SK-N-SH (cell line): ENCODE data around the gene DSP. TPM values are rescaled to one million over a fixed set of nuclear protein-coding genes. Genes with fewer than 3 reads are reported as not detected.

ENCODE experiments used
- CTCF ChIA-PET: fragments of 300-600, 350-600 bp; formaldehyde crosslinking; extraction: SDS; loops from one replicate; lab custom pipeline; 2021; lab: Yijun Ruan, JAX
- POLR2A ChIA-PET: fragments of 350-600 bp; sonication (Branson Sonifier 250); formaldehyde crosslinking; extraction: SDS; loops from one replicate; lab custom pipeline; 2020; ENCODE audit warnings: antibody characterized with exemption, inconsistent platforms; lab: Yijun Ruan, JAX
- DNase-seq: peaks from one replicate; pipeline ENCODE4 v3.0.0; 2012
- H2AFZ ChIP-seq: fragments of 200-600 bp; sonication (generic); 2 replicates; pipeline ENCODE4 v1.8.1; 2016; ENCODE audit warnings: antibody characterized with exemption, mild to moderate bottlenecking, low read depth
- H3F3A ChIP-seq: fragments of 200-600 bp; sonication (generic); replicated peaks from 2 replicates; pipeline ENCODE3; 2016; ENCODE audit warnings: antibody characterized with exemption, mild to moderate bottlenecking; ENCODE audit not compliant: insufficient read depth
- H3K27ac ChIP-seq, 2 experiments: fragments of 200-500 bp in 1 of 2; fragments of 200-600 bp in 1 of 2; sonication (Bioruptor generic) in 1 of 2; sonication (generic), shearing (Covaris generic) in 1 of 2; 2 replicates each; pipeline versions ENCODE4 v1.5.1 to v1.6.1; 2014 to 2016; ENCODE audit warnings: low read depth in 2 of 2, inconsistent platforms in 1 of 2, low read length in 1 of 2, mild to moderate bottlenecking in 1 of 2, mixed read lengths in 1 of 2
- H3K27me3 ChIP-seq: fragments of 200-600 bp; sonication (generic), shearing (Covaris generic); 2 replicates; pipeline ENCODE4 v1.6.1; 2016; ENCODE audit warnings: mixed run types; ENCODE audit not compliant: insufficient read depth
- H3K36me3 ChIP-seq, 2 experiments: fragments of 200-500 bp in 1 of 2; fragments of 200-600 bp in 1 of 2; sonication (Bioruptor generic) in 1 of 2; sonication (generic) in 1 of 2; replicated peaks in 1 of 2; 2 replicates each; pipeline versions ENCODE3 to v1.5.1; 2014 to 2016; ENCODE audit warnings: low read length in 1 of 2, mild to moderate bottlenecking in 1 of 2; ENCODE audit not compliant: insufficient read depth in 2 of 2, control insufficient read depth in 1 of 2
- H3K4me1 ChIP-seq, 2 experiments: fragments of 200-500 bp in 1 of 2; fragments of 200-600 bp in 1 of 2; sonication (Bioruptor generic) in 1 of 2; sonication (generic), shearing (Covaris generic) in 1 of 2; 2 replicates each; pipeline versions ENCODE4 v1.5.1 to v1.6.1; 2014 to 2016; ENCODE audit warnings: low read depth in 1 of 2, low read length in 1 of 2, mixed run types in 1 of 2; ENCODE audit not compliant: insufficient read depth in 2 of 2, control insufficient read depth in 1 of 2
- H3K4me2 ChIP-seq: fragments of 200-600 bp; sonication (generic), shearing (Covaris generic); 2 replicates; pipeline ENCODE4 v1.6.1; 2017; ENCODE audit warnings: mixed run types
- H3K4me3 ChIP-seq, 2 experiments: fragments of 200-500 bp in 1 of 2; fragments of 200-600 bp in 1 of 2; sonication (Bioruptor generic) in 1 of 2; sonication (generic), shearing (Covaris generic) in 1 of 2; 2 replicates each; pipeline versions ENCODE4 v1.5.1 to v1.8.1; 2014 to 2016; ENCODE audit warnings: low read depth in 2 of 2, inconsistent platforms in 1 of 2, low read length in 1 of 2, mild to moderate bottlenecking in 1 of 2, mixed read lengths in 1 of 2, moderate library complexity in 1 of 2
- H3K79me2 ChIP-seq: fragments of 200-600 bp; sonication (generic); 2 replicates; pipeline ENCODE4 v1.8.1; 2017; ENCODE audit warnings: mild to moderate bottlenecking; ENCODE audit not compliant: insufficient read depth
- H3K9ac ChIP-seq: fragments of 200-600 bp; sonication (generic); 2 replicates; pipeline ENCODE4 v1.6.1; 2017; ENCODE audit warnings: mixed run types
- H3K9me2 ChIP-seq: fragments of 200-600 bp; sonication (generic); 2 replicates; pipeline ENCODE4 v1.6.1; 2017; ENCODE audit warnings: mixed run types
- H3K9me3 ChIP-seq: fragments of 200-600 bp; sonication (generic); 2 replicates; pipeline ENCODE4 v1.6.1; 2017; ENCODE audit warnings: mixed run types, mild to moderate bottlenecking, moderate library complexity
- H4K20me1 ChIP-seq: fragments of 200-600 bp; sonication (generic); 2 replicates; pipeline ENCODE4 v1.6.1; 2017; ENCODE audit warnings: mild to moderate bottlenecking, mixed run types; ENCODE audit not compliant: insufficient read depth
- CTCF ChIP-seq: fragments of 200-600 bp; sonication (generic); IDR thresholded peaks from 2 replicates; pipeline ENCODE4 v1.6.1; 2017; ENCODE audit warnings: antibody characterized with exemption, mild to moderate bottlenecking, moderate library complexity
- EZH2phosphoT487 ChIP-seq: fragments of 200-600 bp; sonication (generic); IDR thresholded peaks from 2 replicates; pipeline ENCODE4 v1.6.1; 2017; ENCODE audit warnings: low read depth, mixed run types, mild to moderate bottlenecking, antibody characterized with exemption, moderate library complexity, borderline replicate concordance
- FOXM1 ChIP-seq: IDR thresholded peaks from 2 replicates; pipeline ENCODE4 v1.4.0; 2012; ENCODE audit warnings: low read depth, mild to moderate bottlenecking
- GABPA ChIP-seq: IDR thresholded peaks from 2 replicates; pipeline ENCODE4 v1.4.0; 2012; ENCODE audit warnings: low read depth, mild to moderate bottlenecking
- IRF3 ChIP-seq: fragments of 150-350 bp; IDR thresholded peaks from 2 replicates; pipeline ENCODE4 v1.6.1; 2016; ENCODE audit warnings: mild to moderate bottlenecking, low read depth, low read length
- MAX ChIP-seq: IDR thresholded peaks from 2 replicates; pipeline ENCODE4 v1.4.0; 2012; ENCODE audit warnings: low read depth
- MEF2A ChIP-seq: IDR thresholded peaks from 2 replicates; pipeline ENCODE4 v1.4.0; 2012; ENCODE audit warnings: low read depth, borderline replicate concordance
- NFIC ChIP-seq: IDR thresholded peaks from 2 replicates; pipeline ENCODE4 v1.4.0; 2012; ENCODE audit warnings: borderline replicate concordance
- RAD21 ChIP-seq: IDR thresholded peaks from 2 replicates; pipeline ENCODE4 v1.6.1; 2012; ENCODE audit warnings: mild to moderate bottlenecking, low read length
- TEAD4 ChIP-seq: IDR thresholded peaks from 2 replicates; pipeline ENCODE4 v1.4.0; 2012; ENCODE audit warnings: mild to moderate bottlenecking, borderline replicate concordance; ENCODE audit not compliant: insufficient read depth
- USF1 ChIP-seq: IDR thresholded peaks from 2 replicates; pipeline ENCODE4 v1.4.0; 2012; ENCODE audit warnings: low read depth, borderline replicate concordance
- WGBS: methylation state at CpG from one replicate; pipeline ENCODE4 v1.1.6; 2017; ENCODE audit warnings: low lambda C conversion rate; 5-methylcytosine and 5-hydroxymethylcytosine counted together
- polyA plus RNA-seq, 3 experiments: library from polyadenylated mRNA; depleted of rRNA; stranded (reverse); fragments of >200 nt; gene quantifications; 2 replicates each; pipeline ENCODE4 v1.2.3, GENCODE V29; 2012

The DSP gene
- polyA plus RNA-seq, 1 of the 3 experiments (the other 2 are of a cell fraction) = 0.02 TPM

- 42% methylated on average over 2 of the region's 2 CpGs for WGBS
- Histone ChIP-seq H3K9me3 (no peaks in the 10 kb centered on the region), H3K27ac (no peak overlapping the region), H3K9ac (no peak overlapping the region), H3K4me3 (no peak overlapping the region), H3K79me2 (no peaks in the 10 kb centered on the region), H4K20me1 (no peaks in the 10 kb centered on the region), H3K4me1 (no peaks in the 10 kb centered on the region; a peak in 1 of 4 replicates), H3K36me3 (no peaks in the 10 kb centered on the region), H3K9me2 (no peaks in the 10 kb centered on the region), H2AFZ (no peak overlapping the region), H3K27me3 (peaks cover 67% of the 10 kb centered on the region), H3K4me2 (no peak overlapping the region), H3F3A (no peaks in the 10 kb centered on the region)
- CTCF ChIA-PET = interaction anchor here (1.1 to 1.3 kb wide), 2 partner anchors 13 to 284 kb away, joined by 3 to 4 read pairs; no protein-coding TSS in a partner anchor
- no peak for TF ChIP-seq IRF3
- TF ChIP-seq MEF2A = no peak
- TF ChIP-seq NFIC = no peak
- no peak for TF ChIP-seq TEAD4
- TF ChIP-seq CTCF = no peak
- no peak for TF ChIP-seq FOXM1
- TF ChIP-seq USF1 = no peak
- no peak for TF ChIP-seq EZH2phosphoT487
- TF ChIP-seq MAX = no peak
- no peak for TF ChIP-seq RAD21
- POLR2A ChIA-PET = no interaction called here
- DNase-seq = no peak
Measured at GRCh38 chr6:7559651-7560385, 18.3 kb downstream of the DSP start.

GRCh38 chr6:7561153-7561964, 19.9 kb downstream of the DSP start:
- Histone ChIP-seq H3K9me3 (no peaks in the 10 kb centered on the region), H3K79me2 (no peaks in the 10 kb centered on the region), H3K36me3 (no peaks in the 10 kb centered on the region), H4K20me1 (no peaks in the 10 kb centered on the region), H3K9me2 (no peaks in the 10 kb centered on the region), H3K27me3 (peaks cover 61% of the 10 kb centered on the region), H3K4me1 (no peaks in the 10 kb centered on the region; a peak in 1 of 4 replicates), H3F3A (no peaks in the 10 kb centered on the region), H2AFZ (no peak overlapping the region), H3K27ac (no peak overlapping the region), H3K9ac (no peak overlapping the region), H3K4me3 (no peak overlapping the region), H3K4me2 (no peak overlapping the region)
- 23% methylated on average over 16 of the region's 19 CpGs for WGBS
- TF ChIP-seq GABPA = no peak
- ChIA-PET POLR2A (no interaction called here), CTCF (interaction anchor here (1.3 kb wide), 1 partner anchor 445 kb away, joined by 3 read pairs; no protein-coding TSS in a partner anchor)
- DNase-seq = no peak
